HG03103 (cell line): ENCODE data around the gene FBL.
"Not testable (repeated sequence)": the region's sequence is repeated elsewhere in the genome, so short reads cannot be mapped to it uniquely, and the experiment has no call there.

Experiments
- ATAC-seq: cut with Tn5 transposase; IDR thresholded peaks from one replicate; pipeline ENCODE4 v1.9.1; 2021; ENCODE audit warnings: low read depth; ENCODE audit not compliant: unreplicated experiment

Gene FBL

DNA sequence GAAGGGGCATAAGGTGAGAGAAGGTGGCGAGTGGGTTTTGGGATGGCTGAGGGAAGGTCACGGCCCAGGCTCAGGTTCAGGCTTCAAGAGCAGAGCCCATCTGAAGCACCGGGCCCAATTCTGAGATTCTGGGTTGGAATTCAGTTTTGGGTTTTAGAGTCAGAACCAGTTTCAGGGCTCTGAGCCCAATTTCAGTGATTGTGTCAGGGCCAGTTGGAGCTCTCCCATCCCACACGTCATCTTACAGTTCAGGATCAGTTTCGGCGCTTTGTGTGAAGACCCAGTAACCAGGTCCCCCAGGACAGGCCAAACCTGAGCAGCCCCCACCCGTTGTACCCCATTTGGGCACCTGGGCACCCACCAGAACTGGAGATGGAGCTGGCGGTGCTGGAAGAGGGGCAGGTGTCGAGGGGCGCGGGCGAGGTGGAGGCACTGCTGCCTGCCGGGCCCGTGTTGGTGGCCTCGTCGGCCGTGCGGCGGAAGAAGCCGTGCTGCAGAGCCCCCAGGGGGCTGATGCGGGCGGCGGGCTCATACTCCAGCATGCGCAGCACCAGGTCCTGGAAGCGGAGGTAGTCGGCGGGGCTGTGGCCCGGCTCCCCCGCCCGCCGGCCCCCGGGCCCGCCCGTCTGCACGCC lies 19.8 kb downstream of the FBL start:
- ATAC-seq, result no peak

DNA sequence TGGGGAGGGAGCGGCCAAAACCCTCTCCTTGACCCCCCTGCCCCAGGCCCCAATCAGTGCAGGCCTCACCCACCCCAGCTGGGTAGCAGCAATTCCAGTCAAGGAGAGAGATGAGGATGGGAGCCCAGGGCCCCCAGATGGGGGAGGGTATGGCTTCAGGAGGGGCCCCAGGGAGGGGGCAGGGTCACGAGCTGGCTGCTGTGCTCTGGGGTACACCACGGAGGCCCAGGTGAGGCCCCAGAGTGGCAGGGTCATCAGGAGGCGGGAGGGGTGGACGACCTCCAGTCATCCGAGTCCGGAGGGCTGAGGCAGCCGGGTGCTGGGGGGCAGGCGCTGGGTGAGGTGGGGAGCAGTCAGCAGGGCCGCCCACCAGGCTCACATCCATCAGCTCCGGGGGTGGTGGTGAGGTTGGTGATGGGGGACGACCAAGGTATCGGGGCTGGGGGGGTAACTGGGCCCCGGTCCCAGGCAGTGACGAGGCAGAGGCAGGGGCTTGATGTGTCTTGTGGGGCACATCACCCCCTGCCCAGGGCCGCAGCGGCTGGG lies 20.6 kb downstream of the FBL start:
- ATAC-seq, result no peak

DNA sequence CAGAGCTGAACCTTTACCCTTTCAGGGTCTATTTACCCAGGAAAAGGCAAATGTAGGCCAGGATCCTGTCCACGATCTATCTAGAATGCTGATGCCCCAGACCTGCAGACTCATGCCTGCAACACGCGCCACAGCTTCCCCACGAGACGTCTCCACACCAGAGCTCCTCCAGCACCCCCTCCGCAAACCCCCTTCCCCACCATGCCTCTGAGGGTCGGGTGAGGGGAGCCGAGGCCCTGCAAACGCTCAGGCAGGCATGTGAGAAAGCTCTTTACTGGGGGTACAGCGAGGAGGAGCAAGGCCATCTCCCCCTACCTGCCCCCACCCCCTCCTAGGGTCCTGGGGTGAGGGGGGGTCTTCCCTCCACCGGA lies 21.1 kb downstream of the FBL start:
- ATAC-seq, result no peak

DNA sequence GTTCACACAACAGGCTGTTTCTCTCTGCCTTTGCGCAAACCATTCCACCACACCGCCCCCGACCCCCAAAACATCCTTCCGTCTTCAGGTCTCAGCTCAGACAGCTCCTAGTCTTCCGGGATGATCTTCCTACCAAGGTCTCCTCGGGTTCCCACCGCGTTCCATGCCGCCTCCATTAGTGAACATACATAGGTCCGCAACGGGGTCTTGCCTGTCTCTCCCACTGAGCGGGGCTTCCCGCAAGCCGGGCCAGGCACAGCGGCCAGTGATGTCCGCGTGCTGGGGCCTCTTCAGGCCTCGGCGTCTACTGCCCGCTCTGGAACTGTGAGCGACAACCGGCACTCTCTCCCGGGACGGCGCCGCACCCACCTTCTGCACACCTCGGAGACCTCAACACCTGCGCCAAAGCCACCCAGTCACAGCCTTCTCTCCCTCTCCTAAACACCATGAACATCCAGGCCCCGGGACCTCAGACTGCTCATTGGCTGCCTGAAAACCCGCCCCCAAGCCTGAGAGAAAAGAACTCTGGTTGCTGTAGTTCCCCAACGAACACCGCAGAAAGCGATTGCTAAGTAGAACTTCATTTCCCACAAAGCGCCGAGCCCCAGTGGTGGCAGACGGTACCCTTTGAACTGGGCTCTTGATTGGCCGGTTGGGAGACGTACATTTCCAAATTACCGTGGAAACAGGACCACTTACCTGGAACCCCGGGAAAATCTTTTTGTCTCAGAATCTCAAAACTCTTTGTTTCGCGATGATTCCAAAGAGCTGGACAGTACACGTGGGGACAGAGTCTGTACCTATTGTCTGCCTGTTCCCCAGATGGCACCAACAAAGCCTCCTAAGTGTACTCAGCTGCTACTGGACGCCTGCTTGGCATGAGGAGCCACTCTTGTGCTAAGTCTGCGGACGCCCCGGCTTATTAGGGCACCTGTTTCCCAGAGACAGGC lies 21.8 kb downstream of the FBL start:
- no peak for ATAC-seq

DNA sequence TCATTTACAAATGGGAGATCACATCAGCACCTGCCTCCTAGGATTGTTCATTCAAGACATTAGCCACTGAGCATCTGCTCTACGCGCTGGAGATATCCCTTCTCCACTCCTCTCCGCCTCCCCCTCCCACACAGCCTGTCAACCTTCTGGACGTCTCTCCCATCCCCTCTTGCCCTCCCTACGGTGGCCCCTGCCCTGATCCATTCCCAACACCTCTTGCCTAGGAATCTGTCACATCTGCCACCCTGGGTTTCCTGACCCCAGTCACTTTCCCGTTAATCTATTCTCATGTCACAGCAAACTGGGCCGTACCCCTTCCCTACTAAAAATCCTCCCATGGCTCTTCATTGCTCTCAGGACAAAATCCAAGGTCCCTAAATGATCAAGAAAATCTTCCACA lies 22.5 kb downstream of the FBL start:
- no peak for ATAC-seq

DNA sequence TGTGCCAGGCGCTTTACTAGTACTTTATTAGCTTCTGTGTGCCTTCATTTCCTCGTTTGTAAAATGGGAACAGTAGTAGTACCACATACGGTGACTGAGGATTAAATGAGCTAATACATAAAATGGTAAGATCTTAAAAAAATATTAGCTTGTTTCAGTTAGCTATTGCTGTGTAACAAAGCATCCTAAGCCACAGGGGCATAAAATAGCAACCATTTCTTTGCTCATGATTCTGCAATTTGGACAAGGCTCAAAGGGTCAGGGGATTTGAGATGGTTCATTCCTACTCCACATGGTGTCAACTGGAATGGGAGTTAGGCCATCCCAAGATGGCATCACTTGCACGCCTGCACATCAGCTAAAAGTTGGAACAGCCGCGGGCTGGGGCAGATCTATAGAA lies 25.5 kb downstream of the FBL start:
- ATAC-seq, result no peak

DNA sequence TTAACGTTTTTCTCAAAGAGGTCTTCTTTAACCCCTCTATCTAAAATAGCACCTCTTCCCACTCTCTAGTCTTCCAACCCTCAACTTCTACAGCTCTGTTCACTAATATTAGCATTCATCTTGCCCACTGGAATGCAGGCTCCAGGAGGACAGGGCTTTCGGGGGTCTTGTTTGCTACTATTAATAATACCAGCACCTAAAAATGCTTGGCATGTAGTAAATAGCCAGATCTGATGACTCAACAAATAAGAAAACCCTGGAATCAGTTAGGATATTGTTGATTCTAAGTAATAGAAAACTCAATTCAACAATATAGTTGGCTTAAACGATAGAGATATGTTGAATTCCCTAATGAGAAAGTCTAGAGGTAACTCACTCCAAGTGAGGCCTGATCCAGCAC lies 26.4 kb downstream of the FBL start:
- no peak for ATAC-seq

DNA sequence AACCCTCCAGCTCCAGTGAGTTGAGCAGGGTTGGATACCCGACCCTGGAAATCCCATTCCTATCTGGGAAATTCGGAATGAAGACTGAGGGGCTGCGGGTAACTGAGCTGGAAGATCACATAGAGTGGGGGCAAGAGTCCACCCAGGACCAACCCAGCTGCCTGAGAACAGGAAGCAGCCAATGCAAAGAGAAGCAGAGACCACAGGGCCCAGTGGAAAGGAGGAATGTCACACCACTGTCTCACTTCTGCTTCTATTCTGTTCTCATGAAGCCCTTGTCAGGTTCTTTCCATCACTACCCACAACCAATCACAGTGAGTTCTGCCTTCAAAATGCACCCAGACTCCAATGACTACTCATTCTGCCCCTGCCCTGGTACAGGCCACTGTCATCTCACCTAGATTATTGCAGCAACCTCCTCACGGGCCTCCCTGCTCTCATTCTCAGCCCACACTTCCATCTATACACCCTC lies 27.5 kb downstream of the FBL start:
- ATAC-seq, result peak; percentile 44

DNA sequence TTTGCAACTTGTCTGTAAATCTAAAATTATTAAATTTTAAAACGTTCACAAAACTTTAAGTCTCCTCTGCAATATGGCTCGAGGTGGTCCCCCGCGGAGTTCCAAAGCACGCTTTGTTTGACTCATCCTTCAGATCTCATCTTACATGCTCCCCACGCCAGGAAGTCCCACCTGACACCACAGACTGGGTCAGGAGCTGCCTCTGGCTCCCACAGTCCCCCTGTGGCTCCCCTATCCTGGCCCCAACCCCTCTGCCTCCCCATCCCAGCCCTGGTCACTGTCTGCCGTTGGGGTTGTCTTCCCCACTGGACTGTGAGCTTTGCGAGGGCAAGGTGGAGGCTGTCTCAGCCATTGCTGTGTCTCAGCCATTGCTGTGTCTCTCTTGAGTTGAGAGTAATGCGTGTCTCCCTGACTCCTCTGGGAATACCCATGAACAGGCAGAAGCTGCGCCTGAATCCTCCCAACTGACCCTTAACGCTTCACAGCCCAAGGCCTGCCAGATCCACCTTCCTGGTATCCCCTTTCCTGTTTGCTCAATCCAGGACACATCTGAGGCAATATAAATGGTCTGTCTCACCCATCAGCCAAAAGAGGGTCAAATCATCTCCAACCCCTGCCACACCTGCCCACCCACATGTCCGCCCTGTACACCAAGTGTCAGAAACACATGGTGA lies 28.2 kb downstream of the FBL start:
- ATAC-seq, result no peak

DNA sequence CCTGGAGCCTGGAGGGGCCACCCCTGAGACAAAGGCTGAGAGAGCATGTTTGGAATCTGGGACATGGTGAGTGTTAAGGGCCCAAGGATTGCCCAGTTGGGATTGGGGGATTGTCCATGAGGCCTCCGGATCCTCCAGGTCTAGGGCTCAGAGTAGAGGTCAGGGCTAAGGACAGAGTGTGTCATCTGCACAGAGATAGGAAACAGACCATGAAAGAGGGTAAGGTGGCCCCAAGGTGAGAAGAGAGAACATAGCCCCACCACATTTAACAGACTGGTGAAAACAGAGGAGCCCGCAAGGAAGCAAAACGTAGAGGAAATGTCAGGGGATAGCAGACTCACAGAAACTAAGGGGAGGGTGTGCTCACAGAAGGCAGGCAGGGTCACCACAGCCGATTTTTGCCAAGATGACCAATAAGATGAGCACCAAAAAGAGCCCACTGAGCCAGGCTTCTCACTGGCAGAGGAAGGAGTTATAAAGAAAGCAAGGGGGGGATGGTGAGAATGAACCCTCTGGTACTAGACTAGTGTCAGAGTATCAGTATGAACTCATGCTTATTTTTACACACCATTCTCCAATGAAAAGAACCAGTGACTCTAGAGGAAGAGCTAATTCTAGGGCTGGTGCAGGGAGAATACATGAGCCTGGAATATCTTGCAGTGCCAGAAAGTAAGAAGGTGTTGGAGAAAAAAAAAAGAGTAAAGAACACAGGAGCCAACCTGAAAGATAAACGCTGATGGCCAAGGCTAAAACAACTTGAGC lies 29.7 kb downstream of the FBL start:
- ATAC-seq, result no peak

DNA sequence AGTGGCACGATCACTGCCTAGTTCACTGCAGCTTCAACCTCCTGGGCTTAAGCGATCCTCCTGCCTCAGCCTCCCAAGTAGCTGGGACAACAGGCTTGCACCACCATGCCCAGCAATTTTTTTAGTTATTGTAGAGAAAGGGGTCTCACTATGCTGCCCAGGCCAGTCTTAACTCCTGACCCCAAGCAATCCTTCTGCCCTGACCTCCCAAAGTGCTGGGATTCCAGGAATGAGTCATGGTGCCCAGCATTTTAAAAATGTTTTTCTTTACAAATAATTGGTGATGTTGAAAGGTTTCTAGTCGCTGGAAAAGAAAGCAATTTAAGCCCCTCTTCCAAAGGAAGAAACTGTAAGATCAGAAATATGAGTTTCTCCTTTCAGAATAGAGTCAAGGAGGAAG lies 31.6 kb downstream of the FBL start:
- ATAC-seq, result no peak

DNA sequence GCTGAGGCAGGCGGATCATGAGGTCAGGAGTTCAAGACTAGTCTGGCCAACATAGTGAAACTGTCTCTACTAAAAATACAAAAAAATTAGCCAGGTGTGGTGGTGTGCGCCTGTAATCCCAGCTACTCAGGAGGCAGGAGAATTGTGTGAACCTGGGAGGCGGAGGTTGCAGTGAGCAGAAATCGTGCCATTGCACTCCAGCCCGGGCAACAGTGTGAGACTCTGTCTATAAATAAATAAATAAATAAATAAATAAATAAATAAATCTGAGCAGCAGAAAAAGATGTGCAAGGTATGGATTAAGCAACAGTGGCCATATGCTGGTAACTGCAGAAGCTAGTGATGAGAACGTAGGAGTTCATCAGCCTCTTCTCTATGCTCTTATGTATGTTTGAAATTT lies 32.1 kb downstream of the FBL start:
- ATAC-seq, result not testable (repeated sequence)

DNA sequence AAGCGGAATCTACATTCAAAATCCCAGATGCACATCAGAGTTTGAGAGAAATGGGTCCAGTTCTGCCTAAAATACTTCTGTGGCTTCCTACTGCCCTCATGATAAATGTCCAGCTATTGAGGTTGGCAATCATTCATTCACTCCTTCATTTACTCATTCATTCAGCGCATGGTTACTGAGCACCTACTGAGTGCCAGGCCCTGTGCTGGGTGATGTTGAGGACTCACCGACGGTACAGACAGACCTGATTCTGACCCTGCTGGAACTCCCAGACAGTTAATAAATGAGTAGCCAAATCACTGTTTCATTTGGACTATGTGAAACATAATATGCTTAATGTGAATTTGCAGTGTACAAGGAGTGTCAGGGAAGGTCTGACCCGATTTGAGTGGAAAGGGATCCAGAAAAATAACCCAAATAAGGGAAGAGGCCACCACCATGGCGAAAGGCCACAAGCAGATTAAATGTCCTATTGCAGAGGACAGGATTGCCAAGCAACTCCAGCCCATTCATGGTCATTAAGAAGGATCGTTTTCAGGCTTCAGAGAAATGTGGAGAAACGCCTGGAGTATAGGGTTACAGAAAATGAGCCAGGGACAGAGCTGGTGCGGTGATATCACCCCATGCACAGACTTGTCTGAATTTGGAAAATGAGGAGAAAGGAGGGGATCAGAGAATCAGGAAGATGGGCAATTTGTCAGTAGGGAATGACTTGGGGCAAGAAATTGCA lies 32.8 kb downstream of the FBL start:
- no peak for ATAC-seq

DNA sequence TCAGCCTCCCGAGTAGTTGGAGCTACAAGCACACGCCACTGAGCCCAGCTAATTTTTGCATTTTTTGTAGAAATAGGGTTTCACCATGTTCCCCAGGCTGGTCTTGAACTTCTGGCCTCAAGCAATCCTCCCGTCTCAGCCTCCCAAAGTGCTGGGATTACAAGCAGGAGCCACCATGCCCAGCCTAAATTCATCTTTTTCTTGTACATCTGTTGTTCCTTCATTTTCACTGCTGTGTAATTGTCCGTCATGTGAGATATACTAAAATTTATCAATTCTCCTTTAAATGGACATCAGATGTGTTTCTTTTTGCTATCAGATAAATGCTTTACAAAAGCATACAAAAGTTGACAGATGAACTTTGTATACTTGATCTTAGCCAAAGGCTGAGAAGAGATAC lies 35.1 kb downstream of the FBL start:
- ATAC-seq, result no peak

DNA sequence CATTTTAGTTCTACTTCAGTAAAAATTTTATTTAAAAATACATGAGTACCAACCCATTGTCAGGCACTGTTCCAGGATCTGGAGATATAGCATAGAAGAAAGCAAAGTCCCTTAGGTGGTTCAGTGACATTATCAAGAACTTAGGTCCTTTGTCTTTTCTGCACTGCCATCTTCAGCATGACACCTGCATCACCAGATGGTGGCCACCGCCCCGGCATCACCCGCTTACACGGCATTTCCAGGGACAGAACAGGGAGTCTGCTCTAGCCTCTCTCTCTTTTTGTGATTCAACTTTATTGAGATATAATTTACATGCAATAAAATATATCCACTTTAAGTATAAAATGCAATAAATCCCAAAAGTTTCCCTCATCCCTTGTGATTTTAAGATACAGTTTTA lies 35.8 kb downstream of the FBL start:
- ATAC-seq, result no peak

DNA sequence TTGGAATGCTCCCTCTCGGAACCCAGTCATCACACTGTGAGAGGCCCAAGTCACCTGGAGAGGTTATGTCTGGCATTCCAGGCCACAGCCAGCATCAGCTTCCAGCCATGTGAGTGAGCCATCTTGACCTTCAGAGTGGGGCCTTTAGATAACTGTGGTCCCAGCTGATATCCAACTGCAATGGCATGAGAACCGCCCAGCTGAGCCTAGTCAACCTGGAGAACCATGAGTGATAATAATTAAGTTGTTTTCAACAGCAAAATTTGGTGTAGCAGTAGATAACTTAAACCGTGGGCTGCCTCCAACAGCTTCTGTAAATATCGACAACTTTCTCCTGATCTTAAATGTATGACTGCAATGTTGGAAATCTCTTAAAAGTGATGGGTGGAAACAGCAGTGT lies 36.8 kb downstream of the FBL start:
- no peak for ATAC-seq

DNA sequence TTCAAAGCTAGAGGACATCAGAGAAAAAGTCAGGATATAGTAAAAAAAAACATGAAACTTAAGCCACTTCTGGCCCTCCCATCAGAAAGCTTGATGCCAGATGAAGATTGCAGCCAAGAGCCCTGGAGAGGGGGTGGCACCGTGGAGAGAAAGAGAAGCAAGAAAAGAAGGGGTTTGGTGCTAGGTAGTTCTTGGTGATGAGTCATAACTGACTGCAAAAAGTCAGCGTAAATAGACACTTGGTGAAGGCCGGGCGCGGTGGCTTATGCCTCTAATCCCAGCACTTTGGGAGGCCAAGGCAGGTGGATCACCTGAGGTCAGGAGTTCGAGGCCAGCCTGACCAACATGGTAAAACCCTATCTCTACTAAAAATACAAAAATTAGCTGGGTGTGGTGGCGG lies 37.5 kb downstream of the FBL start:
- ATAC-seq, result not testable (repeated sequence)

DNA sequence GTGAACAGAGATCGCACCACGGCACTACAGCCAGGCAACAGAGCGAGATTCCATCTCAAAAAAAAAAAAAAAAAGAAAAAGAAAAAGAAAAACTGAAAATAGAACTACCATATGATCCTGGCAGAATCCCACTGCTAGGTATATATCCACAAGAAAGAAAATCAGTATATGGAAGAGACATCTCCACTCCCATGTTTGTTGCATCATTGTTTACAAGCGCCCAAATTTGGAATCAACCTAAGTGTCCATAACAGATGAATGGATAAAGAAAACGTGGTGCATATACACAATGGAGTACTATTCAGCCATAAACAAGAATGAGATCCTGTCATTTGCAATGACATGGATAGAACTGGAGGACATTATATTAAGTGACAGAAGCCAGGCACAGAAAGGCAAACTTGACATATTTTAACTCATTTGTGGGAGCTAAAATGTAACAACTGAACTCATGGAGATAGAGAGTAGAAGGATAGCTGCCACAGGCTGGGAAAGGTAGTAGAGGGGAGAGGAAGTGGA lies 38.3 kb downstream of the FBL start:
- ATAC-seq, result no peak

DNA sequence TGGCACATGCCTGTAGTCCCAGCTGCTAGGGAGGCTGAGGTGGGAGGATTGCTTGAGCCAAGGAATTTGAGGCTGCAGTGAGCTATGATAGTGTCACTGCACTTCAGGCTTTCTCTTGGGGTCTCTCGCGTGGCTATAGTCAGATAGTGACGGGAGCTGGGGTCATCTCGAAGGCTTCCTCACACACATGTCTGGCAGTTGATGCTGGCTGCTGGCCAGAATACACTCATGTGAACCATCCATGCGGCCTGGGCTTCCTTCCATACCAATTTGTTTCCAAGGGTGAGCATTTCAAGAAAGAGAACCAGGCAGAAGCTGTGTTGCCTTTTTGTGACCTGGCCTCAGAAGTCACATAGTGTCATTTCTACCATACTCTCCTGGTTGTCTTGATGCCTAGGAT lies 41.1 kb downstream of the FBL start:
- ATAC-seq, result no peak

DNA sequence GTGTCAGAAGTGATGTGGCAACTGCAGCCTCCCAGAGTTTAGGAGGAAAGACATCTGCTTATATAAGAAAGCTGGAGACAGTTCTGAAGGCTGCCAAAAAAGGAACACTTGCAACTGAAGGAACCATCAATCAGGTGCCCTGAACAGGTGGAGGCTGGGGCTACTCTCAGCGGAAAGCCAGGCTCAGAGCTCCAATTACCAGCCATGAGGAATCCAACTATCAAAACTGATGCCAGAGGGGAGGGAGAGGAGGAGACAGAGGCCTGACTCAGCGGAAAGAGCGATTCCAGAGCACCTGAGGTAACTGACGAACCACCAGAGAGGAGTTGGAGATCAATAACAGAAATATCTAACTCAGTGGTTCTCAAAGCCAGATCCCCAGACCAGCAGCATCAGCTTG lies 43.2 kb downstream of the FBL start:
- ATAC-seq, result no peak
